Pons (tissue), 1 donor: ENCODE measurements around the gene ATP8B3.

Source experiments
- DNase-seq: peaks from one replicate; pipeline ENCODE4 v3.0.0-alpha.2; 2016; ENCODE audit warnings: low spot score

ATP8B3 gene

DNA sequence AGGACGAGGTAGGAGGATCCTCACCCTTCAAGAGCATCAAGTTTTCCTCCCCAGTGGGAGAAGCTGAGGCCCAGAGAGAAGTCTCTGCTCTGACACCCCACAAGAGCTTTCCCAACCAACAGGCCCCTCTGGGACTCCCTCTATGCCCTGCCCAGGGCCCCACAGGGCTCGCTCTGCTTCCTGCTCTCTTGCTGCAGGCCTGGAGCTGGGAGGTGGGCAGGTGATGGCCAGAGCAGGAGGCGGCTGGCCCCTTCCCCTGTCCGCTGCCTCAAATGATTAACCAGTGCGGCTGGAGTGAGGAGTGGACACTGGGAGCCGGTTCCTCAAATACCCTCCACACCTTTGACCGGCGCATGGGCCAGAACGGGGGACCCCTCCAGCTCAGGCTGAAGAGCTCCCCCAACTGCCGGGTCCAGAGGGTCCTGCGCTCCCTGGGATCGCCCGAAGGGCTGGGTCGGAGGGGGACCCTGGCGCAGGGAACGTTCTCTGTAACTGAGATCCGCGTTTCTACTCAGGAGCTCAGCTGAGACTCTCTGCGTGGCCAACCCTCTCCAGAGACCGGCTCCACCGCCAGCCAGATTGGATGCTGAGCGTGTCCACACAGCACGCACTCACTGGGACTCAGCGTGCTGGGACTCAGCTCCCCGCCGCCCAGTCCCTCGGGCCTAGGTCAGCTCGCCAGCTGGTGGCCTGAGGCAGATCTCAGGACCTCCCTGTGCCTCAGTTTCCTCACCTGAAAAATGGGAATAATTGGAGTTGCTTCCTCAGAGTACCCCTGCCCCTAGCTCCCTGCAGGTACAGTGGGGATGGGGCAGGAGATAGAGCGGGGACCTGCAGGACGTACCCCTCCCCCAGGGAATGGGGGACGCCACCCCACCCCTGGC lies 65.4 kb downstream of the ATP8B3 start:
- DNase-seq: no peak

DNA sequence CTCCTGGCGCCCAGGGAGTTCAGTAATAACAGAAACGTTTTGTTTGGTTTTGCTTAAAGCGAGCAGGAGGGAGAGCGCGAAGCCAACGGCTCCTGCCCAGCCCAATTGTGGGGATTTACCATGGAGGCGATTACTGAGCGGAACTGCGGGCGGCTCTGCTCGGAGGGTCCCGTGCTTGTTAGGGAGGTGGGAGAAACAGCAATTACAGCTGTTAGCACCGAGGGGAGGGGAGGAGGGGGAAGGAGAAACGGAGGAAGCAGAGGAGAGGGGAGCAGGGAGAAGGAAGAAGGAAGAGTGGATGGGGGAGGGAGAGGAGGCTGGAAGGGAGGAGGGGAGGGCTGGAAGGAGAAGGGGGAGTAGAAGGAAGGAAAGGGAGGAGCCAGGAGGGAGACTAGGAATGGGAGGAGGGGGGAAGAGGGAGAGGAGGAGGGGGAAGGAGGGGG lies 66.5 kb downstream of the ATP8B3 start:
- no peak for DNase-seq

DNA sequence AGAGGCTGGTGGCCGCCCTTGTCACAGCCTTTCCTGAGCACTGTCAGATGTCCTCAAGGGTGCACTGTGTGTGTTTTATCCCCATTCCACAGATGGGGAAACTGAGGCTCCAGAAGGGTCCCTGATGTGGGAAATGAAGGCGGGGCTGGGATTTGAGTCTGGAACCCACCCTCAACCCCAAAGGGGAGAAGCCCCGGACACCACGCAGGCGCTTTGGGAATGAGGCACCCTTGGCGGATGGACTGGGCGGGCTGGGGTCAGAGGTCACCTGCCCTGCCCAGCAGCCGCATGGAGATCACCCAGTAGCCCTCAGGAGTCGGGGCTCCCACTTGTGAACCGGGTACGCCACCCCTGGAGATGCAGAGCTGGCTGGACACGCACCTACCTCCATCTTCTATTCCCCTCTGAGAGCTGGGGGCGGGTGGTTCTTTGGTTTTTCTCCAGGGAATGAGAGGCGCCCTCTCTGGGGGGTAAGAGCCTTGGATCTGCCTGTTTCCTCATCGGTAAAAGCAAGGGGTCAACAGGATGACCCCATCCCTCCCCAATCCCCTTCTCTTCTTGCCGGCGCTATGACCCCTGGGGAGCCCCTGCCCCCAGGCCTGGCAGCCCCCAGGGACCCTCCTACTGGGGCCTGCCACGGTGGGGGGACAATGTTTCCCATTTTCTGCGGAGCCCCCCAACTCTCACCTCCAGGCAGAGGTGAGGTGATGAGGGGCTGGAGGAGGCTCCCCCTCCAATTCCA lies 67.1 kb downstream of the ATP8B3 start:
- DNase-seq: no peak

DNA sequence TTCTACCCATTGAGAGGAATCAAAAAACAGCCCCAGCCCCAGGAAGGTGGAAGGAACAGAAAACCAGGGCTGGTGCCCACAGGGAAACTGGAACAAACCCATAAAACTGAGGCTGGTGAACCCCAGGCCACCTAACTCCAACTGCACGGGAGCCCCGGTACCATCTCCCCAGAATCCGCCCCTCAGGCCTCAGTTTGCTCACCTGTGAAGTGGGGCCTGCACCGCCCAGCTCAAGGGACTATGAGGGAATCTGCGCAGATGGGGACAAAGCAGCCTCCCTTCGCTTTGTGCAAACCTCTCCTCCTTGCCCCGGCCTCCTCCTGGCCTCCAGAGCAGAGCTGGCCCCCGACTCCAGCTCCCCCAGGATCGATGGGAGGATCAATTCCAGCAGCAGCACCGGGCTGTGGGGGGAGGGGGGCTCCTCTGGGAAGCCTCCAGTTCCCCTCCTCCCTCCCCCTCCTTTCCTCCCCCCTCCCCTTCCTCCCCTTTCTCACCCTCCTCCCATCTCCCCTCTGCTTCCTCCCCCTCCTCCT lies 67.9 kb downstream of the ATP8B3 start:
- no peak for DNase-seq

DNA sequence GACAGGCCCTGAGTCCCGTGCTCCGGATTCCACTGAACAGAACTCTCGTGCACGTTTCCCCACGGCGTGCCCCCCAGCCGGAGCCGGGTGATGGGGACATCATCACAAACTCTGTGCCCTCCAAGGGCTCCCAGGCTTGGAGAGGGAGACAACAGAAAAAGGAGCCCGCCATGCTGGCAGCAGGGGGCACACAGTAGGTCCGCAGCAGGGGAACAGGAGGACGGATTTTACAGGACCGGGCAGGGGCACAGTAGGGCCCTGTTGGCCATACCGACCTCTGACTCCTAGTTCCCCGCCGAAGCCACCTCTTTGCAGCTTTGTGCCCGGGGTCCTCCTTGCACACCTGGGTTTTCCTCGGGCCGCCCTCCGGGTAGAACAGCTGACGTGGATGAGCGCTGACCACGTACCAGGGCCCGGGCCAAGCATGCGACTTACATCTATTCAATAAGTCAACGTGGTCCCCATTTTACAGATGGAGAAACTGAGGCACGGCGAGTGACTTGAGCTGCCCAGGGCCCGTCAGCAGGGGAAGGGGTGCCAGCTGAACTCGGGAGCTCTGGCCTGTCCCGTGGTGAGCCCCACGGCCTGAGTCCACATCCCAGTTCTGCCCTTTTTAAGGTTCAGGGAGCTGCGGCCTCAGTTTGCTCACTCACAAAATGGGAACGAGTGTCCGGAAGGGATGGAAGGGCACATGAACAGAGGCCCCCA lies 68.9 kb downstream of the ATP8B3 start:
- no peak for DNase-seq

DNA sequence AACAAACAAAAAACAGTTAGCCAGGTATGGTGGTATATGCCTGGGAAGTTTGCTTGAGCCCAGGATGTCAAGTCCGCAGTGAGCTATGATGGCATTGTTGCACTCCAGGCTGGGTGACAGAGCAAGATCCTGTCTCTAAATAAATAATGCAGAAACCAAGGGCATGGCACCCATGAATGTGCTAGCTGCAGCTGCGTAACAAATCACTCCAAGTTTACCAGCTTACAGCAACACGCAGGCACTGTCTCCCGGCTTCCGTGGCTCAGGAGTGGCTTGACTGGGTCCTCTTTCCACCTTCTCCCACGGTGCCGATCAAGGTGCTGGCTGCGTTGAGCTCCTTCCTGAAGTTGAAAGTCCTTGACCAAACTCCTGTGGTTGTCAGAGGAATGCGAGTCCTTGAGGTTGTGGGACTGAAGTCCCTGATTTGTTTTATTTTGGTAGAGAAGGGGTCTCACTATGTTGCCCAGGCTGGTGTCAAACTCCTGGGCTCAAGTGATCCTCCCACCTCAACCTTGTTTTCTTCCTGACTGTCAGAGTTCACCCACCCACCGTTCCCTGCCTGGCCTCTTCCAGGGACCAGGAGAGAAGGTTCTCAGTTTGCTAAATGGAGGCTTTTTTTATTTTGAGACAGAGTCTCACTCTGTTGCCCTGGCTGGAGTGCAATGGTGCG lies 72.0 kb downstream of the ATP8B3 start:
- DNase-seq: no peak

DNA sequence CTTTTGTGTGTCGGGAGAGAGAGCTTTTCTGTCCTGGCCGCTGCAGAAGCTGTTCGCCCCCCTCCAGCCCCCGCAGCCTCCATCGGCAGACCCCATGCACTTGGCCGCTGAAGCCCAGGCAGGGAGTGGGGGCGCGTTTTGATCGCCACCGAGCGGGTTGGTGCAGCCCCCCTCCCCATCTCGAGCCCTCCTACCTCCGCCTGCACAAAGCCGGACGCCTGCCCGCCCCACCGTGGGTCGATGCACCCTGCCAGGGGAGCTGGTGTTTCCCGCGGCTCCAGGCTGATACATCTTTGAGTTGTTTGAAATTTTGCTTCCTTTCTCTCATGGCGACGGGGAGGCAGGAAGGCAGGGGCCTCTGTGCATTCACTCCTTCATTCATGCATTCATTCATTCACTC lies 75.1 kb downstream of the ATP8B3 start:
- DNase-seq: no peak

DNA sequence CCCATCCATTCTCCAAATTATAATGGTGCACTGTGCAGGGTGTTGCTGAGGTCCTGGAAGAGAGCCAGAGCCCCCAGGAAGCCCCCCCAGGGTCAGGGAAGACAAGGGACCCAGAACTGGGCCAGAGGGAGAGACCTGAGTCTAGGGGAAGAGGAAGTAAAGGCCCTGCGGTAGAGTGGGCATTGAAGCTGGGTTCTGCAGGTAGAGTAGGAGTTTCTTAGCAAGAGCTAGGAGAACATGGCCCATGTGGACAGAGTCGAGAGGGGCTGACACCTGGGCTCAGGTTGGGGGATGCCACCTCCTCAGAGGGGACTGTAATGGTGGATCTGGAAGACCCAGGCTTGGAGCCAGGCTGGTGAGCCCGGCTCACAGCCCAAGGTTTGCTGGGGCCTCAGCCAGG lies 75.8 kb downstream of the ATP8B3 start:
- no peak for DNase-seq

DNA sequence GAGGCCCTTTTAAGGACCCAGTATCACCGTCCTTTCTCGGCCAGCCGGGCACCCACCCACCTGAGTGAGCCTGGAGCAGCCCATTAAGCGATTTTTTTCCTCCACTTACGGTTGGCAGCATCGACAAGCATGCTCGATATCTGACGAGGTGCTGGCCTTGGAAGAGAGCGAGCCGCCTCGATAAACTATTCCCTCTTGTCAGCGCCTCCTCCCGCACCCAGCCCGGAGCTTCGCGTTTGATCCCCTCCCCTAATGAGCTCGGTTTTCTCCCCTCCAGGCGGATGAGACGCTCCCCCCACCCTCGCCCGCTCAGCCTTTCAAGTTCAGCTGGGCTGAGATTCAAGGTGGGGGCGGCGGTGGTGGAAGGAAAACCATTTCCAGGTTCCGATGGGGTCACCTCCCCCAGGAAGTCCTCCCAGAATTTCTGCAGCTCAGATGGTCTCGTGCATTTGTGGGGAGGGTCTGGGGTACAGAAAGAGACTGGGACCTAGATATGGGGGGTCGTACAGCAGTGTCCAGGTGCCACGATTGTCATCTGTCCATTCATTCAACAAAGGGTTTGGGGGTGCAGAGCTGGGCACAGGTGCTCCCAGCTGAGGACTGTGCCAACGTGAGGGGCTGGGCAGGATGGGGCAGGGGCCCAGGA lies 77.6 kb downstream of the ATP8B3 start:
- DNase-seq: no peak
